GM21526 (cell line): ENCODE measurements around the gene TTC7B.

Experiments
- ATAC-seq: cut with Tn5 transposase; IDR thresholded peaks from one replicate; pipeline ENCODE4 v1.9.1; 2021; ENCODE audit warnings: moderate library complexity; ENCODE audit not compliant: unreplicated experiment, low FRiP score

The TTC7B gene

GRCh38 chr14:90607141-90607540, 209.1 kb downstream of the TTC7B start:
- no peak for ATAC-seq

- ATAC-seq: no peak
These were observed 209.8 kb downstream of the TTC7B start for GRCh38 chr14:90606434-90606833.

GRCh38 chr14:90605430-90605829, 210.8 kb downstream of the TTC7B start:
- ATAC-seq: no peak

GRCh38 chr14:90604356-90604755, 211.9 kb downstream of the TTC7B start:
- no peak for ATAC-seq

GRCh38 chr14:90603841-90604240, 212.4 kb downstream of the TTC7B start:
- no peak for ATAC-seq

GRCh38 chr14:90603336-90603735, 212.9 kb downstream of the TTC7B start:
- no peak for ATAC-seq

- ATAC-seq: no peak
These were observed 214.0 kb downstream of the TTC7B start for GRCh38 chr14:90602088-90602687.

GRCh38 chr14:90601563-90601962, 214.7 kb downstream of the TTC7B start:
- no peak for ATAC-seq

GRCh38 chr14:90600619-90601018, 215.6 kb downstream of the TTC7B start:
- no peak for ATAC-seq

- ATAC-seq: no peak
These were observed 216.3 kb downstream of the TTC7B start for GRCh38 chr14:90599748-90600507.

GRCh38 chr14:90599339-90599738, 216.9 kb downstream of the TTC7B start:
- no peak for ATAC-seq

GRCh38 chr14:90597961-90598360, 218.3 kb downstream of the TTC7B start:
- ATAC-seq: no peak

- no peak for ATAC-seq
These were observed 219.5 kb downstream of the TTC7B start for GRCh38 chr14:90596733-90597132.

- ATAC-seq: no peak
These were observed 222.8 kb downstream of the TTC7B start for GRCh38 chr14:90593254-90594040.

GRCh38 chr14:90592655-90593054, 223.6 kb downstream of the TTC7B start:
- ATAC-seq: no peak

GRCh38 chr14:90587918-90588317, 228.3 kb downstream of the TTC7B start:
- no peak for ATAC-seq

- no peak for ATAC-seq
These were observed 228.8 kb downstream of the TTC7B start for GRCh38 chr14:90587252-90587910.

- ATAC-seq: no peak
These were observed 231.1 kb downstream of the TTC7B start for GRCh38 chr14:90585106-90585505.

- ATAC-seq: no peak
These were observed 232.2 kb downstream of the TTC7B start for GRCh38 chr14:90583916-90584605.

GRCh38 chr14:90583427-90583826, 232.8 kb downstream of the TTC7B start:
- ATAC-seq: no peak
